Endothelial cell of umbilical vein (primary cell): ENCODE measurements around the gene CKB. TPM values are rescaled to one million over a fixed set of nuclear protein-coding genes. Genes with fewer than 3 reads are reported as not detected.

ENCODE experiments used
- BruUV-seq: library from RNA; stranded (reverse); fragments of 400-500 nt; replicated peaks from 2 replicates; lab custom pipeline; 2021; lab: Mats Ljungman, UMichigan
- CTCF ChIA-PET: fragments of 300-600, 350-600 bp; sonication (Branson Sonifier 250); formaldehyde crosslinking; loops from one replicate; lab custom pipeline; 2021; ENCODE audit warnings: antibody characterized with exemption, inconsistent platforms; lab: Charles Lee
- POLR2A ChIA-PET: fragments of 300-600, 350-600 bp; sonication (Branson Sonifier 250); formaldehyde crosslinking; loops from one replicate; lab custom pipeline; 2021; ENCODE audit warnings: antibody characterized with exemption, inconsistent platforms; lab: Charles Lee
- DNase-seq: peaks from one replicate; pipeline ENCODE4 v3.0.0-alpha.2; 2011; ENCODE audit warnings: low read depth, low spot score
- FAIRE-seq: peaks from 2 replicates; lab custom pipeline; 2011; peaks lifted over from hg19 to GRCh38; lab: Jason Lieb, UNC
- H2AFZ ChIP-seq: 2 replicates; pipeline ENCODE4 v1.6.0; 2012; ENCODE audit warnings: low read depth, low read length, control low read depth, inconsistent platforms
- H3K27ac ChIP-seq: 2 replicates; pipeline ENCODE4 v1.5.1; 2011; ENCODE audit warnings: low read depth, mild to moderate bottlenecking, control low read depth, low read length, moderate library complexity; ENCODE audit not compliant: insufficient read depth
- H3K27me3 ChIP-seq, 2 experiments: 2 replicates each; pipeline versions ENCODE4 v1.6.0 to v1.6.1; 2011; ENCODE audit warnings: low read length in 2 of 2, mixed read lengths in 1 of 2; ENCODE audit not compliant: control insufficient read depth in 2 of 2, insufficient read depth in 2 of 2
- H3K36me3 ChIP-seq, 2 experiments: 2 replicates in 1 of 2; 3 replicates in 1 of 2; pipeline ENCODE4 v1.5.1; 2011; ENCODE audit warnings: low read length in 2 of 2, mild to moderate bottlenecking in 1 of 2, moderate library complexity in 1 of 2; ENCODE audit not compliant: control insufficient read depth in 2 of 2, insufficient read depth in 2 of 2; ENCODE audit errors: extremely low read depth in 1 of 2
- H3K4me1 ChIP-seq: 3 replicates; pipeline ENCODE4 v1.5.1; 2011; ENCODE audit warnings: mild to moderate bottlenecking, low read length; ENCODE audit not compliant: control insufficient read depth, insufficient read depth; ENCODE audit errors: extremely low read depth
- H3K4me2 ChIP-seq: 2 replicates; pipeline ENCODE4 v1.6.1; 2011; ENCODE audit warnings: low read length, control low read depth, mixed read lengths; ENCODE audit not compliant: insufficient read depth
- H3K4me3 ChIP-seq, 3 experiments: fragments of 200-600 bp in 1 of 3; sonication (generic), shearing (Covaris generic) in 1 of 3; replicated peaks in 1 of 3; 2 replicates each; pipeline ENCODE4 v1.5.1; 2011 to 2016; ENCODE audit warnings: control low read depth in 3 of 3, low read length in 3 of 3, mild to moderate bottlenecking in 2 of 3, inconsistent platforms in 1 of 3, low read depth in 1 of 3, moderate library complexity in 1 of 3; ENCODE audit not compliant: insufficient read depth in 1 of 3
- H3K79me2 ChIP-seq: 2 replicates; pipeline ENCODE4 v1.6.0; 2012; ENCODE audit warnings: low read length, inconsistent platforms; ENCODE audit not compliant: control insufficient read depth, insufficient read depth
- H3K9ac ChIP-seq: replicated peaks from 2 replicates; pipeline ENCODE3; 2011; ENCODE audit warnings: low read length, control low read depth; ENCODE audit not compliant: insufficient read depth; ENCODE audit errors: extremely low read depth
- H3K9me1 ChIP-seq: replicated peaks from 3 replicates; pipeline ENCODE4 v1.6.0; 2011; ENCODE audit warnings: mild to moderate bottlenecking, low read length; ENCODE audit not compliant: control insufficient read depth, insufficient read depth; ENCODE audit errors: extremely low read depth
- H3K9me3 ChIP-seq: replicated peaks from 2 replicates; pipeline ENCODE4 v1.5.1; 2012; ENCODE audit warnings: low read length, inconsistent platforms; ENCODE audit not compliant: control insufficient read depth, insufficient read depth
- H4K20me1 ChIP-seq: replicated peaks from 2 replicates; pipeline ENCODE3; 2011; ENCODE audit warnings: mild to moderate bottlenecking, low read length; ENCODE audit not compliant: control insufficient read depth, insufficient read depth; ENCODE audit errors: extremely low read depth
- EZH2 ChIP-seq: IDR thresholded peaks from 2 replicates; pipeline ENCODE4 v1.6.1; 2012; ENCODE audit warnings: borderline replicate concordance, low read depth, mild to moderate bottlenecking, moderate library complexity, low read length, inconsistent platforms; ENCODE audit not compliant: severe bottlenecking
- FOS ChIP-seq: IDR thresholded peaks from 2 replicates; pipeline ENCODE4 v1.6.1; 2011; ENCODE audit warnings: mild to moderate bottlenecking, low read length, moderate library complexity, borderline replicate concordance; ENCODE audit not compliant: insufficient read depth
- GATA2 ChIP-seq: IDR thresholded peaks from 2 replicates; pipeline ENCODE4 v1.7.0; 2011; ENCODE audit warnings: low read depth, mild to moderate bottlenecking, moderate library complexity, mixed read lengths, low read length; ENCODE audit not compliant: insufficient read length, insufficient read depth
- JUN ChIP-seq: IDR thresholded peaks from 2 replicates; pipeline ENCODE4 v1.6.1; 2011; ENCODE audit warnings: borderline replicate concordance, low read depth; ENCODE audit not compliant: insufficient read length, insufficient read depth
- MYC ChIP-seq: IDR thresholded peaks from one replicate; pipeline ENCODE4 v1.6.1; 2011; ENCODE audit warnings: mild to moderate bottlenecking, low read depth, low read length
- POLR2A ChIP-seq: IDR thresholded peaks from 2 replicates; pipeline ENCODE4 v1.6.1; 2012; ENCODE audit warnings: low read depth, mild to moderate bottlenecking, control low read depth, low read length
- POLR2AphosphoS5 ChIP-seq: IDR thresholded peaks from 2 replicates; pipeline ENCODE4 v1.6.1; 2012; ENCODE audit warnings: low read depth, mild to moderate bottlenecking, control low read depth, low read length, moderate library complexity; ENCODE audit not compliant: insufficient read depth
- dilution Hi-C: fragments of 300-500 bp; cut with MboI; formaldehyde crosslinking; loops from one replicate; pipeline ENCODE4 v1.15.0; 2019; ENCODE audit warnings: low sequenced_read_pairs; ENCODE audit not compliant: extremely low pct_ligation_motif_present
- intact Hi-C: fragments of 100-400 bp; cut with micrococcal nuclease; formaldehyde crosslinking; loops from one replicate; pipeline ENCODE4 v1.10.0; 2022
- polyA plus RNA-seq, 4 experiments: library from polyadenylated mRNA; depleted of rRNA in 3 of 4; stranded (reverse) in 3 of 4; unstranded in 1 of 4; fragments of >200 nt; gene quantifications; 2 replicates each; pipeline versions ENCODE4 v1.2.1 to v1.2.3, GENCODE V29; 2011 to 2012; ENCODE audit warnings: missing spikeins in 1 of 4
- total RNA-seq: library from RNA; stranded (reverse); gene quantifications from 2 replicates; pipeline ENCODE4 v1.2.3, GENCODE V29; 2021
- TF ChIP-seq, protein P1 (sequence below): IDR thresholded peaks from 2 replicates; pipeline ENCODE4 v1.6.1; 2011; ENCODE audit not compliant: insufficient read depth, insufficient read length
- TF ChIP-seq, protein P2 (sequence below), 2 donors: IDR thresholded peaks; 1 replicate in 1 of 2; 2 replicates in 1 of 2; pipeline ENCODE4 v1.5.1; 2011; ENCODE audit warnings: low read length in 2 of 2, mild to moderate bottlenecking in 2 of 2, moderate library complexity in 2 of 2, control low read depth in 1 of 2, inconsistent platforms in 1 of 2, low read depth in 1 of 2; ENCODE audit not compliant: insufficient read depth in 1 of 2; ENCODE audit errors: extremely low read depth in 1 of 2

CKB gene
- total and polyA plus RNA-seq, 2 donors (not counting 3 experiments of a cell fraction or from before 2014, with no cell fraction given): 4.0 to 6.9 TPM

GRCh38 chr14:103520269-103520656 lies 2.4 kb downstream of the CKB start:
- Histone ChIP-seq H3K36me3 (no peaks in the 10 kb centered on the region), H4K20me1 (no peaks in the 10 kb centered on the region), H3K9ac (no peak overlapping the region), H3K4me1 (peaks cover 14% of the 10 kb centered on the region), H3K4me3 (no peak overlapping the region), H3K27ac (no peak overlapping the region), H2AFZ (no peak overlapping the region), H3K27me3 (peaks cover 19 to 34% of the 10 kb centered on the region in 2 experiments), H3K79me2 (no peaks in the 10 kb centered on the region), H3K9me3 (no peaks in the 10 kb centered on the region), H3K4me2 (no peak overlapping the region), H3K9me1 (no peaks in the 10 kb centered on the region)
- TF ChIP-seq, protein P1, sequence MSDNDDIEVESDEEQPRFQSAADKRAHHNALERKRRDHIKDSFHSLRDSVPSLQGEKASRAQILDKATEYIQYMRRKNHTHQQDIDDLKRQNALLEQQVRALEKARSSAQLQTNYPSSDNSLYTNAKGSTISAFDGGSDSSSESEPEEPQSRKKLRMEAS: no peak
- TF ChIP-seq POLR2A: no peak
- CTCF ChIA-PET: interaction anchor here (1.2 to 8.0 kb wide), 2 partner anchors 21 to 27 kb away, joined by 4 to 209 read pairs; no protein-coding TSS in a partner anchor
- POLR2A ChIA-PET: no interaction called here
- BruUV-seq: no TSS peak
- intact Hi-C loops (no loop called here), dilution Hi-C loops (no loop called here)
- FAIRE-seq: no peak
- DNase-seq: no peak

- ChIA-PET CTCF (interaction anchor here (1.0 to 8.0 kb wide), 6 partner anchors 9 to 73 kb away, joined by 3 to 209 read pairs (median 22); partner anchors contain the start of gene TRMT61A), POLR2A (no interaction called here)
- no peaks in the 10 kb centered on the region for H3K9me1 ChIP-seq
- DNase-seq: no peak
- H3K27me3 ChIP-seq: peaks cover 19 to 34% of the 10 kb centered on the region in 2 experiments
- no peak overlapping the region for H3K27ac ChIP-seq
- H3K9ac ChIP-seq: no peak overlapping the region
- TF ChIP-seq MYC: no peak
- TF ChIP-seq POLR2AphosphoS5: no peak
- no peak for TF ChIP-seq POLR2A
- TF ChIP-seq EZH2: no peak
- no peak for TF ChIP-seq FOS
- TF ChIP-seq, protein P2, sequence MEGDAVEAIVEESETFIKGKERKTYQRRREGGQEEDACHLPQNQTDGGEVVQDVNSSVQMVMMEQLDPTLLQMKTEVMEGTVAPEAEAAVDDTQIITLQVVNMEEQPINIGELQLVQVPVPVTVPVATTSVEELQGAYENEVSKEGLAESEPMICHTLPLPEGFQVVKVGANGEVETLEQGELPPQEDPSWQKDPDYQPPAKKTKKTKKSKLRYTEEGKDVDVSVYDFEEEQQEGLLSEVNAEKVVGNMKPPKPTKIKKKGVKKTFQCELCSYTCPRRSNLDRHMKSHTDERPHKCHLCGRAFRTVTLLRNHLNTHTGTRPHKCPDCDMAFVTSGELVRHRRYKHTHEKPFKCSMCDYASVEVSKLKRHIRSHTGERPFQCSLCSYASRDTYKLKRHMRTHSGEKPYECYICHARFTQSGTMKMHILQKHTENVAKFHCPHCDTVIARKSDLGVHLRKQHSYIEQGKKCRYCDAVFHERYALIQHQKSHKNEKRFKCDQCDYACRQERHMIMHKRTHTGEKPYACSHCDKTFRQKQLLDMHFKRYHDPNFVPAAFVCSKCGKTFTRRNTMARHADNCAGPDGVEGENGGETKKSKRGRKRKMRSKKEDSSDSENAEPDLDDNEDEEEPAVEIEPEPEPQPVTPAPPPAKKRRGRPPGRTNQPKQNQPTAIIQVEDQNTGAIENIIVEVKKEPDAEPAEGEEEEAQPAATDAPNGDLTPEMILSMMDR (IDR thresholded peaks at IDR 0.05; ENCODE audit: extremely low read depth in 1 of 2, insufficient read depth in 1 of 2, low read depth in 1 of 2, low read length in 2 of 2): no peak
- TF ChIP-seq GATA2: no peak
- no peak for TF ChIP-seq JUN
- TF ChIP-seq, protein P1: no peak
- no peak overlapping the region for H3K4me2 ChIP-seq
- FAIRE-seq: no peak
- no peaks in the 10 kb centered on the region for H3K79me2 ChIP-seq
- dilution Hi-C loops (no loop called here), intact Hi-C loops (no loop called here)
- H3K4me1 ChIP-seq: peaks cover 14% of the 10 kb centered on the region
- no peaks in the 10 kb centered on the region for H4K20me1 ChIP-seq
- no peak overlapping the region for H2AFZ ChIP-seq
- no TSS peak for BruUV-seq
- no peak overlapping the region for H3K4me3 ChIP-seq
- no peaks in the 10 kb centered on the region for H3K9me3 ChIP-seq
- no peaks in the 10 kb centered on the region for H3K36me3 ChIP-seq
Measured at GRCh38 chr14:103519837-103520212, 2.8 kb downstream of the CKB start.
